GM12878 (cell line): ENCODE measurements around the gene PTPRJ. TPM values are rescaled to one million over a fixed set of nuclear protein-coding genes. Genes with fewer than 3 reads are reported as not detected.

Source experiments
- ATAC-seq: fragments of 200-7000 bp; cut with Tn5 transposase; 3 replicates; pipeline ENCODE4 v1.9.1; 2020; ENCODE audit warnings: mild to moderate bottlenecking, moderate library complexity
- BruUV-seq: library from RNA; stranded (reverse); fragments of 400-500 nt; replicated peaks from 2 replicates; lab custom pipeline; 2021; lab: Mats Ljungman, UMichigan
- CTCF ChIA-PET: fragments of 300-600 bp; sonication (Branson Sonifier 250); formaldehyde crosslinking; extraction: SDS; loops from one replicate; lab custom pipeline; 2021; ENCODE audit warnings: inconsistent platforms; lab: Yijun Ruan, JAX
- POLR2A ChIA-PET: fragments of 350-600 bp; formaldehyde crosslinking; extraction: SDS; loops from one replicate; lab custom pipeline; 2021; ENCODE audit warnings: inconsistent platforms; lab: Charles Lee
- RAD21 ChIA-PET: fragments of 300-600 bp; sonication (Branson Sonifier 250); formaldehyde crosslinking; loops from one replicate; lab custom pipeline; 2023; ENCODE audit warnings: antibody characterized with exemption; ENCODE audit not compliant: unreplicated experiment; lab: Charles Lee
- SMC1A ChIA-PET: fragments of 300-600 bp; sonication (Branson Sonifier 250); formaldehyde crosslinking; loops from one replicate; lab custom pipeline; 2023; ENCODE audit not compliant: unreplicated experiment, uncharacterized antibody; lab: Charles Lee
- DNase-seq: peaks from one replicate; pipeline ENCODE4 v3.0.0-alpha.2; 2011; ENCODE audit warnings: low read depth, low spot score
- FAIRE-seq: peaks from 3 replicates; lab custom pipeline; 2011; peaks lifted over from hg19 to GRCh38; lab: Jason Lieb, UNC
- H2AFZ ChIP-seq: 2 replicates; pipeline ENCODE4 v1.6.0; 2011; ENCODE audit warnings: low read depth, low read length, control low read depth; ENCODE audit not compliant: control insufficient read depth
- H3K27ac ChIP-seq: 2 replicates; pipeline ENCODE4 v1.5.1; 2011; ENCODE audit warnings: control low read depth; ENCODE audit not compliant: control insufficient read depth, insufficient read depth
- H3K27me3 ChIP-seq, 2 experiments: replicated peaks in 1 of 2; 2 replicates each; pipeline versions ENCODE4 v1.6.0 to v1.6.1; 2011; ENCODE audit warnings: low read length in 1 of 2; ENCODE audit not compliant: control insufficient read depth in 2 of 2, insufficient read depth in 2 of 2
- H3K36me3 ChIP-seq, 2 experiments: 2 replicates each; pipeline ENCODE4 v1.5.1; 2011; ENCODE audit warnings: low read length in 1 of 2; ENCODE audit not compliant: control insufficient read depth in 2 of 2, insufficient read depth in 2 of 2
- H3K4me1 ChIP-seq: 2 replicates; pipeline ENCODE4 v1.6.1; 2011; ENCODE audit warnings: mild to moderate bottlenecking, low read length, moderate library complexity, mixed read lengths; ENCODE audit not compliant: control insufficient read depth, insufficient read depth
- H3K4me2 ChIP-seq: 2 replicates; pipeline ENCODE4 v1.6.0; 2011; ENCODE audit warnings: control low read depth; ENCODE audit not compliant: control insufficient read depth, insufficient read depth
- H3K4me3 ChIP-seq: fragments of 200-600 bp; sonication (generic); 2 replicates; pipeline ENCODE4 v1.5.1; 2016
- H3K79me2 ChIP-seq: 2 replicates; pipeline ENCODE4 v1.6.0; 2011; ENCODE audit warnings: low read length; ENCODE audit not compliant: control insufficient read depth, insufficient read depth
- H3K9ac ChIP-seq: 2 replicates; pipeline ENCODE4 v1.8.0; 2011; ENCODE audit warnings: low read length, control low read depth, mixed read lengths; ENCODE audit not compliant: control insufficient read depth, insufficient read depth
- H3K9me3 ChIP-seq: replicated peaks from 3 replicates; pipeline ENCODE4 v1.5.1; 2011; ENCODE audit warnings: mild to moderate bottlenecking, low read length; ENCODE audit not compliant: control insufficient read depth, insufficient read depth
- H4K20me1 ChIP-seq: 2 replicates; pipeline ENCODE4 v1.6.0; 2011; ENCODE audit not compliant: control insufficient read depth, insufficient read depth
- CEBPB ChIP-seq, 2 experiments: fragments of 150-350 bp in 1 of 2; IDR thresholded peaks; 2 replicates each; pipeline ENCODE4 v1.6.1; 2012 to 2014; ENCODE audit warnings: low read depth in 2 of 2, low read length in 2 of 2, borderline replicate concordance in 1 of 2, inconsistent platforms in 1 of 2
- CTCF ChIP-seq, 3 experiments: IDR thresholded peaks in 2 of 3; conservative IDR thresholded peaks in 1 of 3; 2 replicates each; pipeline ENCODE4 v1.5.1; 2011; ENCODE audit warnings: low read depth in 3 of 3, low read length in 3 of 3, mild to moderate bottlenecking in 3 of 3, control low read depth in 2 of 3, moderate library complexity in 2 of 3, inconsistent platforms in 1 of 3, mixed read lengths in 1 of 3; ENCODE audit not compliant: control insufficient read depth in 2 of 3, insufficient read depth in 1 of 3; ENCODE audit errors: extremely low read depth in 1 of 3
- POU2F2 ChIP-seq: IDR thresholded peaks from 3 replicates; pipeline ENCODE4 v1.6.1; 2011; ENCODE audit warnings: low read depth, mild to moderate bottlenecking, low read length, borderline replicate concordance
- TCF12 ChIP-seq: IDR thresholded peaks from 2 replicates; pipeline ENCODE4 v1.6.1; 2011; ENCODE audit warnings: low read depth, mild to moderate bottlenecking, low read length
- TCF7 ChIP-seq: IDR thresholded peaks from 2 replicates; pipeline ENCODE4 v1.6.1; 2014; ENCODE audit warnings: antibody characterized with exemption, borderline replicate concordance
- USF1 ChIP-seq: IDR thresholded peaks from 2 replicates; pipeline ENCODE4 v1.6.1; 2011; ENCODE audit warnings: borderline replicate concordance, low read depth, mild to moderate bottlenecking, moderate library complexity, mixed read lengths, low read length; ENCODE audit not compliant: insufficient read depth; ENCODE audit errors: extremely low read length
- YBX1 ChIP-seq: fragments of 450-650 bp; IDR thresholded peaks from 2 replicates; pipeline ENCODE4 v1.6.1; 2016; ENCODE audit warnings: antibody characterized with exemption
- WGBS: methylation state at CpG from one replicate; pipeline ENCODE4 v1.1.6; 2016; ENCODE audit warnings: low lambda C conversion rate; ENCODE audit not compliant: insufficient replicate concordance, insufficient coverage; ENCODE audit errors: missing lambda C conversion rate; 5-methylcytosine and 5-hydroxymethylcytosine counted together
- in situ Hi-C: fragments of 300-500 bp; cut with MboI; formaldehyde crosslinking; loops from 9 replicates; pipeline ENCODE4 v1.14.3; 2018; ENCODE audit warnings: mixed read lengths
- intact Hi-C: fragments of 100-400 bp; cut with micrococcal nuclease; formaldehyde crosslinking; loops from one replicate; pipeline ENCODE4 v1.14.2; 2022; ENCODE audit not compliant: unreplicated experiment
- polyA plus RNA-seq, 11 experiments: library from polyadenylated mRNA; depleted of rRNA in 4 of 11; unstranded in 6 of 11; stranded (reverse) in 5 of 11; fragments of >200 nt; fragmentation: Nextera tagmentation in 4 of 11; fragmentation: Illumina TruSeq in 1 of 11; extraction: Ambion mirVana in 4 of 11; extraction: Trizol in 1 of 11; gene quantifications; 1 replicate in 1 of 11; 2 replicates in 10 of 11; pipeline versions ENCODE4 v1.2.1 to v1.2.3, GENCODE V29; 2011 to 2016; ENCODE audit warnings: inconsistent platforms in 2 of 11, missing spikeins in 2 of 11, low read depth in 1 of 11
- total RNA-seq, 4 experiments: library from RNA; depleted of rRNA in 3 of 4; stranded (reverse); fragments of >200 nt in 3 of 4; fragmentation: Illumina TruSeq in 1 of 4; extraction: Trizol in 1 of 4; gene quantifications; 2 replicates each; pipeline versions ENCODE4 v1.2.1 to v1.2.3, GENCODE V29; 2013 to 2021

PTPRJ gene
- total and polyA plus RNA-seq, 10 of the 15 experiments (the other 5 are each of a cell fraction or from before 2014, with no cell fraction given) = 0.22 to 22.4 (median 7.4) TPM

GRCh38 chr11:47986219-47986618, 5.9 kb downstream of the PTPRJ start:
- Histone ChIP-seq H3K79me2 (peaks cover 85% of the 10 kb centered on the region), H3K36me3 (no peaks in the 10 kb centered on the region), H3K27me3 (peaks cover 0 to 3% of the 10 kb centered on the region in 2 experiments; a peak in 1 of 4 replicates), H2AFZ (no peak overlapping the region), H3K4me1 (peaks cover 54% of the 10 kb centered on the region), H3K4me3 (peak overlapping the region; percentile 13; the same call in 1 of the 2 replicates), H3K9me3 (no peaks in the 10 kb centered on the region), H3K4me2 (peak overlapping the region; percentile 30), H3K27ac (peak overlapping the region; percentile 61), H4K20me1 (no peaks in the 10 kb centered on the region), H3K9ac (no peak overlapping the region)
- BruUV-seq = no TSS peak
- POLR2A ChIA-PET = interaction anchor here (1.2 kb wide), 1 partner anchor 18 kb away, joined by 3 read pairs; no protein-coding TSS in a partner anchor
- CTCF ChIA-PET = no interaction called here
- intact Hi-C loops = no loop called here
- DNase-seq (no peak), FAIRE-seq (no peak), ATAC-seq (no peak)
- RAD21 ChIA-PET = interaction anchor here (0.8 to 1.7 kb wide), 2 partner anchors 21 to 122 kb away, joined by 3 to 4 read pairs; no protein-coding TSS in a partner anchor
- no peak for TF ChIP-seq POU2F2
- no peak for TF ChIP-seq CTCF (IDR thresholded peaks at IDR 0.05 in 2 of 3, conservative IDR thresholded peaks at IDR 0.05 in 1 of 3; ENCODE audit: control insufficient read depth in 2 of 3, extremely low read depth in 1 of 3, insufficient read depth in 1 of 3, low read depth in 3 of 3, low read length in 3 of 3)
- no peak for TF ChIP-seq CEBPB (IDR thresholded peaks at IDR 0.05; ENCODE audit: borderline replicate concordance in 1 of 2, low read depth in 2 of 2, low read length in 2 of 2)
- TF ChIP-seq TCF12 = no peak
- no peak for TF ChIP-seq YBX1
- no peak for TF ChIP-seq USF1
- TF ChIP-seq TCF7 = no peak
- SMC1A ChIA-PET = interaction anchor here (1.1 to 1.9 kb wide), 2 partner anchors 12 to 15 kb away, joined by 5 to 6 read pairs; no protein-coding TSS in a partner anchor
- WGBS = 91% methylated on average over 5 of the region's 5 CpGs
- in situ Hi-C loops = no loop called here
